ENCODE measurements around the gene ITPR3. TPM values are rescaled to one million over a fixed set of nuclear protein-coding genes. Genes with fewer than 3 reads are reported as not detected.

Gene ITPR3
- total RNA-seq, 1 donor from 2014 or later: 69.3 TPM

DNA sequence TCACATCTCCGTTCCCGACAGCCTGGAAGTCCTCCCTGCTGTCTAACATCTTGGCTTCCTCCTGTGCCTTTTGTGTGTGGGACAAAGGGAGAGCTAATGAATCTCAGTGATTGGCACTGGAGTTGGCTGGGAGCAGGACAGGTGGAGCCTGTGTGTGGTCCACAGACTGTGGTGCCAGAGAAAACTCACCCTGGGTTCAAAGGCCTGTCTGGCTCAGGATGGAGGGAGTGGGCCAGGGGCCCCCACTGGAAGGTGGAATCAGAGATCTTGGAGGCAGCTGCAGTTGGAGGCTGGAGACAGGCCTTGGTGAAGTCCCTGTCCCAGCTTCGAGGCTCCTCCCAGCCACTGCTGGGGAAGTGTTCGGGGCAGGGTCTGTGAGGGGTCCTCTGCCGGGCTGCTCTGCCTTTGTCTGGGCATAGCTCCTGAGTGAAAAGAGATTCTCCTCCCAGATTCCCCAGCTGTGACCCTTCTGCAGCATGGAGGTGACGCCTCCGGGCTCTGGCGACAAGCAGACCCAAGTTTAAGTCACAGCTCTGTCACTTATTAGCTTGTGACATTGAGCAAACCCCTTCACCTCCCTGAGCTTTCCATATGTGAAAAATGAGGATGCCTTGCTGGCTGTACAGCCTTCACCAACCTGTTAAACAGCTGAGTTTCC lies 13.9 kb upstream of the ITPR3 start:
- no peak overlapping the region for H3K4me3 ChIP-seq (ENCODE audit: low read depth, low read length)
- DNase-seq (ENCODE audit: low read depth): no peak
- no peak for TF ChIP-seq CTCF (conservative IDR thresholded peaks at IDR 0.05; ENCODE audit: low read depth, low read length)

DNA sequence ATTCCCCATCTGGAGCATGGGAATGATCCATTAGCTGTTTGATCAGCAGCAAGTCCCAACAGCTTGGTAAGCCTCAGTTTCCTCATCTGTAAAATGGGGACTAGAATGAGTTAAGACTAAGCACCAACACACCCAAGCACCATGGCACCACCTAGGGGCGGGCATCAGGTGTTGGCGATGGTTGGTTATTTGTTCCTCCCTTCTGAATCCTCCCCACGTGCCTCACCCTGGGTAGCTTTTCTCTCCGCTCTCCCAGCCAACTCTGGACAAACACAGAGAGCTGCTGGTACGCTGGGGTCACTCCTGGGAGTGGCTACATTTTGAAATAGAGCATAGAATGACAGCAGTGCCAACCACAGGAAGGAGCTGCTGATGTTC lies 13.3 kb upstream of the ITPR3 start:
- TF ChIP-seq CTCF (conservative IDR thresholded peaks at IDR 0.05; ENCODE audit: low read depth, low read length): peak; percentile 66
- no peak overlapping the region for H3K4me3 ChIP-seq (ENCODE audit: low read depth, low read length)
- DNase-seq (ENCODE audit: low read depth): no peak

- no peak for DNase-seq (ENCODE audit: low read depth)
- H3K4me3 ChIP-seq (ENCODE audit: low read depth, low read length): no peak overlapping the region
- no peak for TF ChIP-seq CTCF (conservative IDR thresholded peaks at IDR 0.05; ENCODE audit: low read depth, low read length)
Measured at GRCh38 chr6:33609019-33609418, 12.1 kb upstream of the ITPR3 start.

- no peak for TF ChIP-seq CTCF (conservative IDR thresholded peaks at IDR 0.05; ENCODE audit: low read depth, low read length)
- DNase-seq (ENCODE audit: low read depth): no peak
- H3K4me3 ChIP-seq (ENCODE audit: low read depth, low read length): no peak overlapping the region
Measured at GRCh38 chr6:33609528-33609927, 11.6 kb upstream of the ITPR3 start.

DNA sequence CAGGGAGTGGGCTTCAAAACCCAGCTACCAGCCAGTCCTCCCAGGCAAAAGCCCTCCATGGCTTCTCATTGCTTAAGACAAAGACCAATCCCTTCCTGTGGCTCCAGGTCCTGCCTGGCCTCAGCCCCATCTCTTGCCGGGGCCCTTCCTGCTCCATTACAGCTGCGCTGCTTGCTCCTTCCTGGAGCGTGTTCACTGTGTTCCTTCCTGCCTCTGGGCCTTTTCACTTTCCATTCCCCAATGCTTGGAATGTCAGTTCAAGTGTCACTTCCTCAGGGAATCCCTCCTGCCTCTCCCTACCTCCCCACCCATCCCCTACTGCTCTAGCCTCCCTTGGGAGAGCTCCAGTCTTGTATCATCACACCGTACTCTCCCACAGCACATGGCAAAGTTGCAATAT lies 11.1 kb upstream of the ITPR3 start:
- no peak for TF ChIP-seq CTCF (conservative IDR thresholded peaks at IDR 0.05; ENCODE audit: low read depth, low read length)
- DNase-seq (ENCODE audit: low read depth): no peak

GRCh38 chr6:33610779-33611732 lies 10.1 kb upstream of the ITPR3 start:
- TF ChIP-seq CTCF (conservative IDR thresholded peaks at IDR 0.05; ENCODE audit: low read depth, low read length): no peak
- DNase-seq (ENCODE audit: low read depth): no peak
- no peak overlapping the region for H3K4me3 ChIP-seq (ENCODE audit: low read depth, low read length)

More for the DNA sequence above, 11.1 kb upstream of the ITPR3 start:
- H3K4me3 ChIP-seq (ENCODE audit: low read depth, low read length): no peak overlapping the region

Measured in epithelial cell of proximal tubule (primary cell).